GM21528 (cell line): Measurements from ENCODE around the gene SRSF7.
"Not testable (repeated sequence)": the region's sequence is repeated elsewhere in the genome, so short reads cannot be mapped to it uniquely, and the experiment has no call there.

Source experiments
- ATAC-seq: cut with Tn5 transposase; IDR thresholded peaks from one replicate; pipeline ENCODE4 v1.9.1; 2021; ENCODE audit warnings: mild to moderate bottlenecking, moderate library complexity; ENCODE audit not compliant: unreplicated experiment, low FRiP score

Gene SRSF7

DNA sequence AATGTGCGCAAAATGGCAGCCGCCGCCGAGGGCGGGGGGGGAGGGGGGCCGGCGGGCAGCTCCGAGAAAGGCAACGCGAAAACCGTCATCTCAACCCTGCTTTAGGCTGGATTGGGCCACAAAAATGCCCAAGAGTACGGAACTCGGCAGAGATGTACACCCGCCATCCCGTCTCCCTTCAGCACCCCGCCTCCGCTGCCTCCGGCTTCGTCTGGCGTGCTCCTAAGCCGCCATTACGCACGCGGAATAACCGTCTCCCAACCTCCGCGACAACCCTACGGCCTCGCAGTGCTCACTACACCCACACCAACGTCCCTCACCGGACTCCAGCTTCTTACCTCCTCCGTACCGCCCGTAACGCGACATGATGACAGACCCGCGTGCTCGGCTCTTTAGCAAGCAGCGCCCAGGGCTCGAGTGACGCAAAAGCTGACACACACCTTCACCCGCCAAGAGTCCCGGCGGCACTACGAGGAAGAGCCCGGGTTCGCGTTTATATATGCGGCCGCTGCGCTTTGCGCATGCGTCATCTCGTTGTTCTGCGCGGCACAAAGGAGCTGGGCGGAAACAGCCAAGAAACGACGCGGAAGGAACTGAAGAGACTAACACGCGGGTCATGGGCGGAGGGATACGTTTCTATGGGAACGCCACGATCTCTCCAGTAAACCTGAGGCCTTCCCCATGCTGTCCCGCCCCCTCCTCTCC is at the start of gene SRSF7:
TSS of gene SRSF7 (minus strand) at position 471 of the 705 bp plus-strand sequence. CDS start at position 366, 105 bp downstream.
- peak; percentile 81 for ATAC-seq

DNA sequence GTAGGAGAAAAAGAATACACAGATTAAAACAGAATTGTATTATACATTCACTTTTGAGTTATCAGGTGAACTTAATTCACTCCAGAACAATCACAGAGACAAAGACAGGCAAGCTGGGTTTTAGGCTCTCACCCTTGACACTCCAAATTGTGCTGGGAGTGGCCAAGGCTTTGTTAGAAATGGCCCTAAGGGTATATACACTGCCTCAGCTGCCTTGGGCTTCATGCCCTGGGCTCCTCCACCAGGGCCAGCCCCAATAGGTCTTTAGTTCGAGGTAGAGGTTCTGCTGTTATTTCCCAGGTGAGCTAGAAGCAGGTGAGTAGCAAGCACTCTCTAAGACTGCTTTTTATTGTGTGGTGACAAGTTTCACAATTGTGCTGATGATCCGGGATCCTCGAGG is 46.8 kb upstream of the SRSF7 start:
- ATAC-seq, result no peak

DNA sequence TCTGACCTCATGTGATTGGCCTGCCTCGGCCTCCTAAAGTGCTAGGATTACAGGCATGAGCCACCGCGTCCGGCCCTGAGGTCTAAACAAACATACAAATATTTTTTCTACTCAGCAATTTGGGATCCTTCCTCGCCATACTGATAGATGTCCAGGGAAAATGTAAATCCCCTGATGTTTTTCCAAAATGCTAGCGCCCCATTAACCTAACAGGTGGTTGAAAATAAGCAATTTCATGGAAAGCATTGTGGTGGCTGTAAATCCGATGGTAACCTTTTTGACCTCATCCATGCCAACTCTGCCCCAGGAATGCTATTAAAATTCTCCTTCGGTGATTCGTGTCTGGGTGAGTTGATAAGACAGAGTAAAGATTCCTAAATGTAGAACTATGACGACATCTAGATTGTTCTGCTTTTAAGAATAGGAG is 46.1 kb upstream of the SRSF7 start:
- ATAC-seq, result no peak

DNA sequence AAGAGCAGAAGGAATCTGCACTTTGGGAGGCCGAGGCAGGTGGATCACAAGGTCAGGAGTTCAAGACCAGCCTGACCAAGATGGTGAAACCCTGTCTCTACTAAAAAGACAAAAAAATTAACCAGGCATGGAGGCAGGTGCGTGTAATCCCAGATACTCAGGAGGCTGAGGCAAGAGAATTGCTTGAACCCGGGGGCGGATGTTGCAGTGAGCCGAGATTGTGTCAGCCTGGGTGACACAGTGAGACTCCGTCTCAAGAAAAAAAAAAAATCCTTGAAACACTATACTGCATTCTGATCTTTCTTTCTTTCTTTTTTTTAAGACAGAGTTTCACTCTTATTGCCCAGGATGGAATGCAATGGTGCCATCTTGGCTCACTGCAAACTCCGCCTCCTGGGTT is 43.9 kb upstream of the SRSF7 start:
- ATAC-seq, result not testable (repeated sequence)

DNA sequence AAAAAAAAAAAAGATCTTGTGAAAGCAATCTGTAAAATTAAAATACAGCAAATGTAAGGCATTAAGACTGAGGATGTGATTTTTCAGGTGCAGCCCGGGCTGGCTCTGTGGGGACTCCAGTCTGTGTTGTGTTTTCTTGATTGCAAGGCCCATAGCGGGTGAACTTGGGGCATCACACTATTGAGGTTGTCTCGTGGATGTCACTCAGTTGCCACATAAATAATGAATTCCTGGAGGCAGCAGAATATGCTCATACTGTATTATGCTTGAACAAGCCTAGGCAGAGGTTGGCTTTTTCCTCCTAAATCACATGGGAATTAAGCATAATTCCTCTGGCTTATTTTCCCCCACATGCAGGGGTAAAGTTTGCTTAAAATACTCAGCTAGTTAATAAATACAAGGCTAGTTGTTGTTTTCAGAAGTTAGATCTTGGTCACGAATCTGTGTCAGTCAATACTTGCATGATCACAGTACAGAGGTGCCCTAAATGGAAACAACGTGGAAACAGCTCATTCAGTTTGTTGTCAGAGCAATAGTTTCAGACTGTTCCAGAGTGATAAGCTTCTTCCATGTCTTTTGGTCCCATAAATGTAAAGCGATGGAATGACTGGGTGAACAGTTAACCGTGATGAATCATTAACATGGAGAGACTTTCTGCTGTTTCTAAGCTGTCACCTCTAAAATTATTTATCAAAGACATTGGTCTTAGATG is 43.2 kb upstream of the SRSF7 start:
- no peak for ATAC-seq

DNA sequence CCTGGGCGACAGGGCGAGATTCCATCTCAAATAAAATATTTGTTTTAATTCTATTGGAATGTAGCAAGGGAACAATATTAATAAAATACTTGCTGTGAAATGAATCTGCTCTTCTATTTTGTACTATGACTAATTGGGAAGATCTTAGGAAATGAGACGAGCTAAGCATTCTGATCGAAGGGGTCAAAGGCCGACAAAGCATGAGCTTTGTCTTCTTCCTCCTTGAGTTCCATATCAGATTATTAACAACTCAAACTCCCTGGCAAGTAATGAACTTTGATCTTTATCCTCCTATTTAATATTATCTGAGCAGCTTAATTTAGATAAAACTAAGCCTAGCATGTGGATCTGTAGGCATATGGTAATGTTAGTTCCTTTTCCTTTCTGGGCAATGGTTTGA is 42.4 kb upstream of the SRSF7 start:
- ATAC-seq, result no peak

DNA sequence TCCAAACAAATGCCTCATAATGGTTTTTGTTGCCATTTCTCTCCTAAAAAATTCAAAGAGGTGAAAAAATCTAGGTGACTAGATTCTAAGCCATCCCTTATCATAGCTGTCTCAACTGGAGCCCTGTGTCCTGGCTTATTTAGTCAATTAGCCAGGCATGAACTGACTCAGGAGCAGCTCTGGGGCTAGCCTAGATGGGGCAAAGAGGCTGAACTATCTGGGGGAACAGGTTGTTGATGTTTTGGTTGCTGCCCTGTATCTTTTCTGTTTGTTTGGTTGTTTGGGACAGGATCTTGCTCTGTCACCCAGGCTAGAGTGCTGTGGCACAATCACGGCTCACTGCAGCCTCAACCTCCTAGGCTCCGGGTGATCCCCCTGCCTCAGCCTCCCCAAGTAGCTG is 41.6 kb upstream of the SRSF7 start:
- ATAC-seq, result no peak

DNA sequence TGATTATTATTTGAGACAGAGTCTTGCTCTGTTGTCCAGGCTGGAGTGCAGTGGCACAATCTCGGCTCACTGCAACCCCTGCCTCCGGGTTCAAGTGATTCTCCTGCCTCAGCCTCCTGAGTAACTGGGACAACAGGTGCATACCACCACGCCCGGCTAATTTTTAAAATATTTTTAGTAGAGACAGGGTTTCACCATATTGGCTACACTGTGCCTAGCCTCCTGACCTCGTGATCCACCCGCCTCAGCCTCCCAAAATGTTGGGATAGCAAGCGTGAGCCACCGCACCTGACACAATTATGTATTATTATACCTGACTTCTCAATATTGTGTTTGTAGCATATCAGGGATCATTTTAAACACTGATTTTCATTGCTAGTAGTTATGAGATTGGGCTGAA is 41.2 kb upstream of the SRSF7 start:
- ATAC-seq, result not testable (repeated sequence)

DNA sequence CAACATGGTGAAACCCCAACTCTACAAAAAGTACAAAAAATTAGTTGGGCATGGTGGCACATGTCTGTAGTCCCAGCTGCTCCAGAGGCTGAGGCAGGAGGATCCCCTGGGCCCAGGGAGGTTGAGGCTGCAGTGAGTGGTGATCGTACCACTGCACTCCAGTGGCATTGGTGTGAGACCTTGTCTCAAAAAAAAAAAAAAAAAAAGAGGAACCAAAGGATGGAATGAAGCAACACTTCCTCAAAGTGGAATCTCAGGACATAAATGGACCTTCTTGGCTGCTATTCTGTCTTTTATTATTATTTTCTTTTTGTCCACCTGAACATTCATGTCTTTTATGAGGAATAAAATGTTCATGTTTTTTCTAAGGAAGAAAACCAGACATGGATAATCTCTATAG is 40.6 kb upstream of the SRSF7 start:
- no peak for ATAC-seq

DNA sequence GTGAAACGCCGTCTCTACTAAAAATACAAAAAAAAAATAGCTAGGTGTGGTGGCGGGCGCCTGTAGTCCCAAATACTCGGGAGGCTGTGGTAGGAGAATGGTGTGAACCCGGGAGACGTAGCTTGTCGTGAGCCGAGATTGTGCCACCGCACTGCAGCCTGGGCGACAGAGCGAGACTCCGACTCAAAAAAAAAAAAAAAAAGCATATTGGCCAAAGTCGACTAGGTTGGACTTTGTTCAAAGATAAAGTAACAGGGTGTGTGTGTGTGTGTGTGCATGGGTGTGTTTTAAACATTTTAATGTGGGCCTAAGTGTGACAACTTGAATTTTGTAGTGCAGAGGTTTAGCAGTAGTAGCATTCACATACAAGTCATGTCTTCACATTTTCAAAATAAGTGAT is 38.5 kb upstream of the SRSF7 start:
- no peak for ATAC-seq

DNA sequence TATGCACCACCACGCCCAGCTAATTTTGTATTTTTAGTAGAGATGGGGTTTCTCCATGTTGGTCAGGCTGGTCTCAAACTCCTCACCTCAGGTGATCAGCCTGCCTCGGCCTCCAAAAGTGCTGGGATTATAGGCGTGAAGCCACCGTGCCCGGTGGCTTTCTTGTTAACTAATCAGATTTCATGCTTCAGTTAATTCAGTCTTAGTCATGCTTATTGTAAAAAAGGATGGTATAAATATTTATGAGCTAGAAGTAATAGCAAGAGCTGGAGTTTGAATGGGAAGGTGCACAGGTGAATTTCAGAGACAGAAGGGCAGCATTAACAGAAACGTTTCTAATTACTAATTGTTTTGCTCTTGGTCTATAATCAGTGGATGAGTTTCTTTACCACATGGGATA is 37.1 kb upstream of the SRSF7 start:
- ATAC-seq, result no peak

DNA sequence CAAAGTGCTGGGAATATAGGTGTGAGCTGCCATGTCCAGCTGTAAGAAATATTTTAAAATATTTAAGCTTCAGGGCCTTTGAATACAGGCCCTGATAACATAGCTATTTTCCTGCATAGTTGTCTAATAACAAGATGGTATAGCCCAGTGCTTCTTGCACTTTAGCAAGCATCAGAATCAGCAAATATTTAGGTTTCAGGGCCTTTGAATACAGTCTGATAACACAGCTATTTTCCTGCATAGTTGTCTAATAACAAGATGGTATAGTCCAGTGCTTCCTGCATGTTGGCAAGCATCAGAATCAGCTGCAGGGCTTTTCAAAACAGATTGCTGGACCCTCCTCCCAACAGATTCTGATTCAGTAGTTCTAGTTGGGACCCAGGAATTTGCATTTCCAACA is 32.4 kb upstream of the SRSF7 start:
- no peak for ATAC-seq

DNA sequence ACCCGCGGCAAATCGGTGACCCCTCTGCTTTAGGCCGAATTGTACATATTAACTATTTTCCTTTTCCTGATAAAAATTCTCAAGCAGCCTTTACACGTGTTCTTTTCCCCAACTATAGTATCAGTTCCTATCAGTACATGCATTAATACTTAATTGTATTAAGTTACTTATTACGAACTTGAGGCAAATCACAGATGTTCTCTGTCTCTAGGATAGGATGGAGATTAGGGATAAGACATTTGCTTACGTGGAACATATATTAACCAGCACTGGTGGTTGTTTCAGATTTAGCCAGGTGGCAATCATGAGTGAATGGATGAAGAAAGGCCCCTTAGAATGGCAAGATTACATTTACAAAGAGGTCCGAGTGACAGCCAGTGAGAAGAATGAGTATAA is 27.5 kb upstream of the SRSF7 start:
- ATAC-seq, result no peak

DNA sequence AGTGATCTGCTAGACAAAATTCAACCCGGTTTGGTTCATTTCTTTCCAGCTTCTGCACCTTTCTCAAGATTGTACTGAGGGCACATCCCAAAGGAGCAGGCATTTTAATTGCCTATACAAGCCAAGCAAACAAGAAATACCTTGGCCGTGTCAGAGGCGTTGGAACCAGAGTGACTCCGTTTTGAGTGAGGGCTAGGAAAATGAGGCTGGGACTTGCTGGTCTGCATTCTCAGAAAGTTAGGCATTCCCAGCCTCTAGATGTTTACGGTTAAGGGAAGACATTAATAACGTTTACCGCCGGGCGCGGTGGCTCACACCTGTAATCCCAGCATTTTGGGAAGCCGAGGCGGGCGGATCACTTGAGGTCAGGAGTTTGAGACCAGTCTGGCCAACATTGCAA is 25.4 kb upstream of the SRSF7 start:
- no peak for ATAC-seq

DNA sequence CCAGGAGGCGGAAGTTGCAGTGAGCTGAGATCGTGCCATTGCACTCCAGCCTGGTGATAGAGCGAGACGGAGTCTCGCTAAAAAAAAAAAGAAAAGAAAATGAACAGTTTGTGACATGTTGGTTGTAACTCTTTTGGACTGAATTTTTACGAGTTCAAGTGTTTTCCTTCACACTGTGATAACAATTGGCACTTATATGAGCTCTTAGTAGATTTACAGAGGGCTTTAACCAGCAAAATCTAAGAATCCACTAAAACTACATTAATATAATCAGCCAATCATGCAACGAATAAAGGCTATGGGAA is 24.7 kb upstream of the SRSF7 start:
- ATAC-seq, result no peak

DNA sequence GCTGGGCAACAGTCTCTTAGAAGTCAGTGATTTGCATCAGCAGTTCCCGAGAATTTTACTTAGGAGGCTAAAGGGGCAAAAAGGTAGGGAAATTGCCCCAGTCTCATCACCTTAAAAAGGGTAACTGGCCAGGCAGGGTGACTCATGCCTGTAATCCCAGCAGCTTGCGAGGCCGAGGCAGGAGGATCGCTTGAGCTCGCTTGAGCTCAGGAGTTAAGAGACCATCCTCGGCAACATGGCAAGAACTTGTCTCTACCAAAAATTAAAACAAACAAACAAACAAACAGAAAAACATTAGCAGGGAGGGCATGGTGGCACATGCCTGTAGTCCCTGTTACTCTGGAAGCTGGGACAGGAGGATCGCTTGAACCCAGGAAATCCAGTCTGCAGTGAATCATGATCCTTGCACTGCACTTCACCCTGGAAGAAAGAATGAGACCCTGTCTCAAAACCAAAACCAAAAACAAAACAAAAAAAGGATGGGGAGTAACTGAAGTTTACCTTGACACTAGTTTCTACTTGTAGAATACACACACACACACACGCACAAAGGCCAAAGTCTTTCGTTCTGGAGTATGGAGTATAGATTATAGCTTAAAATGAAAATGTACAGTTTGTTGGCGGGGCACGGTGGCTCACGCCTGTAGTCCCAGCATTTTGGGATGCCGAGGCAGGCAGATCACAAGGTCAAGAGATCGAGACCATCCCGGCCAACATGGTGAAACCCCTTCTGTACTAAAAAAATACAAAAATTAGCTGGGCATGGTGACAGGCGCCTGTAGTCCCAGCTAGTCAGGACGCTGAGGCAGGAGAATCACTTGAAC is 24.1 kb upstream of the SRSF7 start:
- no peak for ATAC-seq

DNA sequence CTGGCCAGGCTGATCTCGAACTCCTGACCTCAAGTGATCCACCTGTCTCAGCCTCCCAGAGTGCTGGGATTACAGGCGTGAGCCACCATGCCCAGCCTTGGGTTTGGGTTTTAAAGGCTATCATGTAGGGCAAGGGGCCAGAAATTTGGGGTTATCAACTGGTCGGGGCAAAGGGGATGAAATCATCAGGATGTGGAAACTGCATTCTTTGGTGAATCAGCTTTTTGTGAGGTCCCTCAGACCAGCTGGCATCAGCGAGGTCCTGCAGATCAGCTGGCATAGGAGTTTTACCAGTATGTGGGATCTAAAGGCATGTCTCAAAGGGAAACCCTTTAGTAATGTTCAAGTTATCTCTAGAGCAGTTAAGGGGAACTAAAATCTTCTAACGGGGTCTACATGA is 20.5 kb upstream of the SRSF7 start:
- no peak for ATAC-seq

DNA sequence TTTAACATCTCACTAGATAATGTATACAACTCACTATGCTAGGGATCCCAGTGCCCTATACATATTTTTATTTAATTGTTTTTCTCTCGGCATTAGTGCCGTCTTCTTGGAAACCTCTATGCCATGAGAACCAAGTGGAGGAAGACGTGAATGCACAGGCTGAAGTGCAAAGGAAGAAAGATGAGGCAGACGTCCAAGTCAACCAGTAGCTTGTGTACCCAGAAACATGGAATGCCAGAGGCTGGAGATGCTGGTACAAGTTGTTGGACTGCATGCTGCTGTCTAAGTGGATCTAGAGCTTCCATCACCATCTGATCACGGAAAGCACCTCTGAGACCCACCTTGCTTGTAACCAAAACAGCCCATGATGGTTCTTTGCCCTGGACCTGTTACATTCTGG is 14.4 kb upstream of the SRSF7 start:
- no peak for ATAC-seq

DNA sequence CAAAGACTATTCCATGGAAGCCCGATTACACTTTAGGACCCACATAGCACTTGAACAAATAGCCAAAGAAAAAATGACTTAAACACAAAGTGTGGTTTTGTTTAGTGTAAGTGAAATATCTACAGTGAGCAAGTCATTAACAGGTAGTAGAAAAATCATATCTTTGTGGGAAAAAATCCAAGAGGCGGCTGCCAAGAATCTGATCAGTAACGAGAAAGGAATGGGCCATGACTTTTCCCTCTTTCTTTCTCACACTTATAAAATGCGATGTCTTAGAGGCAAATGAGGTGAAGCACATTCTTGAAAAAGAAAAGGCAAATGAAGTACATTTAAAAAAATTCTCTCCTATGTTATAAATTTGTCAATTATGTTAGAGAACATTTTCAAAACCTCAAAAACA is 14.0 kb upstream of the SRSF7 start:
- no peak for ATAC-seq

DNA sequence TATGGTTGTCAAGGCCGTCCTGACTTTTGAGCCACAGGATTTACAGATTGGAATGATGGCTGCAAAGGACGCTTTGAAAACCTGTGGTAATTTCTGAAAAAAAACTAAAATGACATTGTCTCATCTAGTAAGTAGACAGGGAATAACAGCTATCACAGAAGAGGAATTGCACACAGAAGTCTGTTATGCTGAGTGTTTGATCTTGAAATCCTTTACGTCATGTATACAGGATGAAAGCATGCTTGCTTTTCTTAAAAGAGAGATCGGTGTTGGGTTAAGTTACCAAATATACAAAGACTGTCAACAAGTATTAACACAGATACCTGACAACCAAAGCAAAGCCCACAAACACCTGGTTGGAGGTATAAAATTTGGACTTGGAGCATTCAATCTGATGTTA is 12.6 kb upstream of the SRSF7 start:
- no peak for ATAC-seq

DNA sequence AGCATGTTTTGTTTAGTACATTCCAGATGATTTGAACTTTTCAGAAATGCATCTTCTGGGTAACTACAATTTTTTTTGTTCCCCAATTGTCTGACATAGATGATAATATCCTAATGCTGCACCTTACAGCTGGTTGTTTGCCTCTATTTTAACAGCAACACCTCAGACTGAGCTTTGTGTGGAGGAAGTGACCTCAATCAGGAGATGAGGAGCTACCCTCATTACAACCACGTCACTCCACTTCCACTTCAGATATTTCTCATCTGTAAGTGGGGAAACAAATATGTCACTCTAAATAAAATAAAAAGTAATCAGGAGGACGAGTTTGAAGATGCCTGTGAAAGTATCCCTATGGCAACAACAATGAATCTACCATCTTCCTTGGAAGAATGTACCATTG is 12.1 kb upstream of the SRSF7 start:
- no peak for ATAC-seq

DNA sequence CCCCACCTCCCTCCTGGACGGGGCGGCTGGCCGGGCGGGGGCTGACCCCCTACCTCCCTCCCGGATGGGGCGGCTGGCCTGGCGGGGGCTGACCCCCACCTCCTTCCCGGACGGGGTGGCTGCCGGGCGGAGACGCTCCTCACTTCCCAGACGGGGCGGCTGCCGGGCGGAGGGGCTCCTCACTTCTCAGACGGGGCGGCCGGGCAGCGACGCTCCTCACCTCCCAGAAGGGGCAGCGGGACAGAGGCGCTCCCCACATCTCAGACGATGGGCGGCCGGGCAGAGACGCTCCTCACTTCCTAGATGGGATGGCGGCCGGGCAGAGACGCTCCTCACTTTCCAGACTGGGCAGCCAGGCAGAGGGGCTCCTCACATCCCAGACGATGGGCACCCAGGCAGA is 4.7 kb upstream of the SRSF7 start:
- ATAC-seq, result not testable (repeated sequence)
